Pulmonary artery endothelial cell (primary cell): ENCODE data around the gene MFNG. TPM values are rescaled to one million over a fixed set of nuclear protein-coding genes. Genes with fewer than 3 reads are reported as not detected.
A peak's percentile ranks its signal among the peaks of the same experiment; 100 is the strongest.

ENCODE experiments used
- DNase-seq: peaks from one replicate; pipeline ENCODE4 v3.0.0-alpha.2; 2011; ENCODE audit warnings: low read depth, low spot score
- total RNA-seq: library from RNA; depleted of rRNA; stranded (reverse); fragments of >200 nt; gene quantifications from 2 replicates; pipeline ENCODE4 v1.2.3, GENCODE V29; 2014

MFNG gene
- total RNA-seq, 1 donor from 2014 or later = 119 TPM

- DNase-seq = no peak
Observed at GRCh38 chr22:37511395-37512104, 25.4 kb upstream of the MFNG start.

- no peak for DNase-seq
Observed at GRCh38 chr22:37510091-37510490, 23.9 kb upstream of the MFNG start.

GRCh38 chr22:37509059-37509860, 23.1 kb upstream of the MFNG start:
- no peak for DNase-seq

- no peak for DNase-seq
Observed at GRCh38 chr22:37508431-37508992, 22.3 kb upstream of the MFNG start.

- no peak for DNase-seq
Observed at GRCh38 chr22:37507731-37508130, 21.5 kb upstream of the MFNG start.

GRCh38 chr22:37505989-37506388, 19.8 kb upstream of the MFNG start:
- no peak for DNase-seq

GRCh38 chr22:37505565-37505964, 19.4 kb upstream of the MFNG start:
- DNase-seq = no peak

- DNase-seq = no peak
Observed at GRCh38 chr22:37504964-37505363, 18.8 kb upstream of the MFNG start.

GRCh38 chr22:37503850-37504249, 17.7 kb upstream of the MFNG start:
- no peak for DNase-seq

GRCh38 chr22:37503183-37503683, 17.0 kb upstream of the MFNG start:
- no peak for DNase-seq

GRCh38 chr22:37502342-37503182, 16.4 kb upstream of the MFNG start:
- DNase-seq = no peak

- peak; percentile 68 for DNase-seq
Observed at GRCh38 chr22:37501610-37502341, 15.6 kb upstream of the MFNG start.

- DNase-seq = no peak
Observed at GRCh38 chr22:37500745-37501609, 14.8 kb upstream of the MFNG start.

- no peak for DNase-seq
Observed at GRCh38 chr22:37499789-37500540, 13.8 kb upstream of the MFNG start.

- no peak for DNase-seq
Observed at GRCh38 chr22:37499027-37499707, 13.0 kb upstream of the MFNG start.

- no peak for DNase-seq
Observed at GRCh38 chr22:37498289-37498909, 12.2 kb upstream of the MFNG start.

- peak; percentile 45 for DNase-seq
Observed at GRCh38 chr22:37497062-37497599, 10.9 kb upstream of the MFNG start.

GRCh38 chr22:37496651-37497050, 10.5 kb upstream of the MFNG start:
- DNase-seq = no peak
